Neural cell (in vitro differentiated cells): ENCODE measurements around the gene UBAC2. TPM values are rescaled to one million over a fixed set of nuclear protein-coding genes. Genes with fewer than 3 reads are reported as not detected.

ENCODE experiments used
- H2AFZ ChIP-seq: fragments of 200-600, 300-800 bp; sonication (generic), shearing (Covaris generic); 2 replicates; pipeline ENCODE4 v1.6.0; 2014; ENCODE audit warnings: low read depth, mild to moderate bottlenecking, antibody characterized with exemption, low read length, moderate library complexity
- H3F3A ChIP-seq: fragments of 200-600 bp; shearing (Covaris generic); 2 replicates; pipeline ENCODE4 v1.6.1; 2016; ENCODE audit warnings: mild to moderate bottlenecking, moderate library complexity, mixed read lengths, antibody characterized with exemption, low read length; ENCODE audit not compliant: insufficient read depth, poor library complexity, severe bottlenecking
- H3K27ac ChIP-seq: fragments of 200-600, 300-800 bp; sonication (generic), shearing (Covaris generic); 2 replicates; pipeline ENCODE4 v1.5.1; 2014; ENCODE audit warnings: mild to moderate bottlenecking, low read length, moderate library complexity
- H3K27me3 ChIP-seq: fragments of 300-800, 200-600 bp; sonication (generic), shearing (Covaris generic); 2 replicates; pipeline ENCODE4 v1.6.0; 2014; ENCODE audit warnings: mild to moderate bottlenecking, low read depth, low read length, moderate library complexity; ENCODE audit not compliant: insufficient read depth
- H3K36me3 ChIP-seq: fragments of 300-800, 200-600 bp; sonication (generic), shearing (Covaris generic); 2 replicates; pipeline ENCODE4 v1.5.1; 2014; ENCODE audit warnings: mild to moderate bottlenecking, antibody characterized with exemption, low read length, moderate library complexity; ENCODE audit not compliant: insufficient read depth
- H3K4me2 ChIP-seq: fragments of 300-800, 200-600 bp; sonication (generic), shearing (Covaris generic); 2 replicates; pipeline ENCODE4 v1.6.0; 2014; ENCODE audit warnings: mild to moderate bottlenecking, low read length
- H3K4me3 ChIP-seq: fragments of 300-800, 200-600 bp; sonication (generic), shearing (Covaris generic); 2 replicates; pipeline ENCODE4 v1.5.1; 2014; ENCODE audit warnings: mild to moderate bottlenecking, low read length, moderate library complexity
- H3K79me2 ChIP-seq: fragments of 200-600 bp; shearing (Covaris generic); replicated peaks from 2 replicates; pipeline ENCODE4 v1.6.0; 2014; ENCODE audit warnings: mild to moderate bottlenecking, low read length, moderate library complexity; ENCODE audit not compliant: insufficient read depth
- H3K9ac ChIP-seq: fragments of 300-800, 200-600 bp; sonication (generic), shearing (Covaris generic); 2 replicates; pipeline ENCODE4 v1.6.1; 2016; ENCODE audit warnings: mild to moderate bottlenecking, low read length, mixed read lengths
- H3K9me2 ChIP-seq: fragments of 200-600 bp; shearing (Covaris generic); 2 replicates; pipeline ENCODE4 v1.6.1; 2016; ENCODE audit warnings: mild to moderate bottlenecking, low read length, mixed read lengths; ENCODE audit not compliant: insufficient read depth
- H3K9me3 ChIP-seq: fragments of 200-600, 300-800 bp; sonication (generic), shearing (Covaris generic); 2 replicates; pipeline ENCODE4 v1.6.1; 2016; ENCODE audit warnings: mild to moderate bottlenecking, mixed run types, low read length, moderate library complexity, mixed read lengths
- H4K20me1 ChIP-seq: fragments of 200-600 bp; shearing (Covaris generic); 2 replicates; pipeline ENCODE4 v1.6.1; 2016; ENCODE audit warnings: mild to moderate bottlenecking, mixed run types; ENCODE audit not compliant: insufficient read depth
- EP300 ChIP-seq: fragments of 450-650 bp; conservative IDR thresholded peaks from 2 replicates; pipeline ENCODE4 v1.6.1; 2014; ENCODE audit warnings: antibody characterized with exemption, mild to moderate bottlenecking, moderate library complexity; ENCODE audit not compliant: poor library complexity, severe bottlenecking
- EZH2 ChIP-seq: fragments of 200-600, 300-800 bp; shearing (Covaris generic), sonication (generic); IDR thresholded peaks from 2 replicates; pipeline ENCODE4 v1.6.1; 2014; ENCODE audit warnings: antibody characterized with exemption, low read length, borderline replicate concordance, mild to moderate bottlenecking; ENCODE audit not compliant: insufficient read depth, poor library complexity, severe bottlenecking
- MXI1 ChIP-seq: fragments of 450-650 bp; conservative IDR thresholded peaks from 2 replicates; pipeline ENCODE4 v1.6.1; 2014; ENCODE audit warnings: antibody characterized with exemption, mild to moderate bottlenecking; ENCODE audit not compliant: poor library complexity, severe bottlenecking
- POLR2AphosphoS5 ChIP-seq: IDR thresholded peaks from 2 replicates; pipeline ENCODE4 v1.6.1; 2012
- RAD21 ChIP-seq: fragments of 450-650 bp; conservative IDR thresholded peaks from 2 replicates; pipeline ENCODE4 v1.6.1; 2014; ENCODE audit warnings: antibody characterized with exemption, mild to moderate bottlenecking, moderate library complexity
- SMC3 ChIP-seq: fragments of 450-650 bp; conservative IDR thresholded peaks from 2 replicates; pipeline ENCODE4 v1.6.1; 2014; ENCODE audit warnings: antibody characterized with exemption, mild to moderate bottlenecking, moderate library complexity; ENCODE audit not compliant: poor library complexity
- TAF1 ChIP-seq: IDR thresholded peaks from 2 replicates; pipeline ENCODE4 v1.6.1; 2012; ENCODE audit warnings: low read depth
- polyA plus RNA-seq: library from polyadenylated mRNA; depleted of rRNA; stranded (reverse); fragments of >200 nt; gene quantifications from 2 replicates; pipeline ENCODE4 v1.2.3, GENCODE V29; 2014
- TF ChIP-seq, protein P1 (sequence below): fragments of 450-650 bp; IDR thresholded peaks from 2 replicates; pipeline ENCODE4 v1.5.1; 2014; ENCODE audit warnings: antibody characterized with exemption, mild to moderate bottlenecking, moderate library complexity; ENCODE audit not compliant: poor library complexity, severe bottlenecking
- TF ChIP-seq, protein P2 (sequence below): IDR thresholded peaks from 2 replicates; pipeline ENCODE4 v1.6.1; 2012; ENCODE audit warnings: borderline replicate concordance

UBAC2 gene
- polyA plus RNA-seq, 1 donor from 2014 or later = 56.9 TPM

DNA sequence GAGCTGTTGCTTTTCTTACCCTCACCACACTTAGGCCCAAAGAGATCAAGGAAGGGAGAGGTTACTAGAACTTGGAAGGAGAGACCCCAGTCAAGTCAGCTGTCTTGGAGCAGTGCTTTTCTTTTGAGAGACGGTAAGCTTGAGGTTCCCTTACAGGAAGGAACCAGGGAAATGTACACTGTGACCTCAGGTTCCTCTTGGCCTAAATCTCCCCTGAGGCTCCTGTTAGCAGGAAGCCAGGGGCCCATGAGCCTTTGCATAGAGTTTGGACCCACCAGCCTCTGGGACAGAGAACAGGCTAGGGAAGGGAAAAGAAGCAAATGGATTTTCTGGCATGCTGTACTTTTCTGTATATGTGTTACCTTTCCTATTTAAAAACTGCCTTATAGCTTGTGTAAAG is 63.4 kb downstream of the UBAC2 start:
- Histone ChIP-seq H3F3A (no peaks in the 10 kb centered on the region), H3K9me3 (no peaks in the 10 kb centered on the region), H3K27ac (no peak overlapping the region), H3K79me2 (no peaks in the 10 kb centered on the region), H3K4me3 (no peak overlapping the region), H3K4me2 (no peak overlapping the region), H3K27me3 (no peaks in the 10 kb centered on the region), H3K9ac (no peak overlapping the region), H3K36me3 (no peaks in the 10 kb centered on the region), H2AFZ (no peak overlapping the region), H3K9me2 (no peaks in the 10 kb centered on the region), H4K20me1 (no peaks in the 10 kb centered on the region)
- TF ChIP-seq EZH2 = no peak
- TF ChIP-seq EP300 = no peak
- TF ChIP-seq, protein P1, sequence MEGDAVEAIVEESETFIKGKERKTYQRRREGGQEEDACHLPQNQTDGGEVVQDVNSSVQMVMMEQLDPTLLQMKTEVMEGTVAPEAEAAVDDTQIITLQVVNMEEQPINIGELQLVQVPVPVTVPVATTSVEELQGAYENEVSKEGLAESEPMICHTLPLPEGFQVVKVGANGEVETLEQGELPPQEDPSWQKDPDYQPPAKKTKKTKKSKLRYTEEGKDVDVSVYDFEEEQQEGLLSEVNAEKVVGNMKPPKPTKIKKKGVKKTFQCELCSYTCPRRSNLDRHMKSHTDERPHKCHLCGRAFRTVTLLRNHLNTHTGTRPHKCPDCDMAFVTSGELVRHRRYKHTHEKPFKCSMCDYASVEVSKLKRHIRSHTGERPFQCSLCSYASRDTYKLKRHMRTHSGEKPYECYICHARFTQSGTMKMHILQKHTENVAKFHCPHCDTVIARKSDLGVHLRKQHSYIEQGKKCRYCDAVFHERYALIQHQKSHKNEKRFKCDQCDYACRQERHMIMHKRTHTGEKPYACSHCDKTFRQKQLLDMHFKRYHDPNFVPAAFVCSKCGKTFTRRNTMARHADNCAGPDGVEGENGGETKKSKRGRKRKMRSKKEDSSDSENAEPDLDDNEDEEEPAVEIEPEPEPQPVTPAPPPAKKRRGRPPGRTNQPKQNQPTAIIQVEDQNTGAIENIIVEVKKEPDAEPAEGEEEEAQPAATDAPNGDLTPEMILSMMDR = no peak
- TF ChIP-seq POLR2AphosphoS5 = no peak
- TF ChIP-seq, protein P2, sequence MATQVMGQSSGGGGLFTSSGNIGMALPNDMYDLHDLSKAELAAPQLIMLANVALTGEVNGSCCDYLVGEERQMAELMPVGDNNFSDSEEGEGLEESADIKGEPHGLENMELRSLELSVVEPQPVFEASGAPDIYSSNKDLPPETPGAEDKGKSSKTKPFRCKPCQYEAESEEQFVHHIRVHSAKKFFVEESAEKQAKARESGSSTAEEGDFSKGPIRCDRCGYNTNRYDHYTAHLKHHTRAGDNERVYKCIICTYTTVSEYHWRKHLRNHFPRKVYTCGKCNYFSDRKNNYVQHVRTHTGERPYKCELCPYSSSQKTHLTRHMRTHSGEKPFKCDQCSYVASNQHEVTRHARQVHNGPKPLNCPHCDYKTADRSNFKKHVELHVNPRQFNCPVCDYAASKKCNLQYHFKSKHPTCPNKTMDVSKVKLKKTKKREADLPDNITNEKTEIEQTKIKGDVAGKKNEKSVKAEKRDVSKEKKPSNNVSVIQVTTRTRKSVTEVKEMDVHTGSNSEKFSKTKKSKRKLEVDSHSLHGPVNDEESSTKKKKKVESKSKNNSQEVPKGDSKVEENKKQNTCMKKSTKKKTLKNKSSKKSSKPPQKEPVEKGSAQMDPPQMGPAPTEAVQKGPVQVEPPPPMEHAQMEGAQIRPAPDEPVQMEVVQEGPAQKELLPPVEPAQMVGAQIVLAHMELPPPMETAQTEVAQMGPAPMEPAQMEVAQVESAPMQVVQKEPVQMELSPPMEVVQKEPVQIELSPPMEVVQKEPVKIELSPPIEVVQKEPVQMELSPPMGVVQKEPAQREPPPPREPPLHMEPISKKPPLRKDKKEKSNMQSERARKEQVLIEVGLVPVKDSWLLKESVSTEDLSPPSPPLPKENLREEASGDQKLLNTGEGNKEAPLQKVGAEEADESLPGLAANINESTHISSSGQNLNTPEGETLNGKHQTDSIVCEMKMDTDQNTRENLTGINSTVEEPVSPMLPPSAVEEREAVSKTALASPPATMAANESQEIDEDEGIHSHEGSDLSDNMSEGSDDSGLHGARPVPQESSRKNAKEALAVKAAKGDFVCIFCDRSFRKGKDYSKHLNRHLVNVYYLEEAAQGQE = no peak
- no peak for TF ChIP-seq RAD21
- no peak for TF ChIP-seq MXI1
- TF ChIP-seq SMC3 = no peak
- no peak for TF ChIP-seq TAF1

DNA sequence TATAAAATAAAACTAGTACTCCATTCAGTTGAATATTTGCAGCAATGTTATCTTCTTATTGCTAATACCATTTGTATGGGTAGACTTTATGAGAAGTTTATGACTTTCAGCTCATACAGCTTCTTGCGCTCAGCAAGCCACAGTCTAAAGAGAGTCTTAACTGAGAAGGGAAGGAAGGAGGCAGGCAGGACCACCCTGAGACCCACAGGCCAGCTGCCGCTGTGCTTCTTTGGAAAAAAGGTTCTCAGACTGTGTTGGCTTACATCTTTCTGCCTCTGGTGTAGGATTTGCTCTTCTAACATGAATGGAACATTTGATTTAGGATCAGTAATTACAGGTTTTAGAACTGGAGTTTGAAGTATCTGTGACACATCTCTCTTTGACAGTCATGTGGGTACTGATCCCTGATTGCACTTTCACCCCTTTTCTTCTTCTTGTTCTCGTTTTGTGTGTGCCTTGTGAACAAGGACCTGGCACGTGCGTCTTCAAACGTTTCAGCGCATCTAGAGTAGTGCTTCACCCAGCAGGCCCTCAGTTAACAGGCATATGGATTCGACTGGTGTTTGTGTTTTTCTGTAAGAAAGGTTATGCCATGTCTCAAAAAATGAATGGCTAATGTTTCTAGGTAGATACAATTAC is 64.6 kb downstream of the UBAC2 start:
- no peaks in the 10 kb centered on the region for H3K9me3 ChIP-seq
- TF ChIP-seq, protein P2 = no peak
- TF ChIP-seq EP300 = no peak
- TF ChIP-seq MXI1 = no peak
- no peak for TF ChIP-seq EZH2
- TF ChIP-seq RAD21 = no peak
- TF ChIP-seq POLR2AphosphoS5 = no peak
- TF ChIP-seq, protein P1 = no peak
- no peak overlapping the region for H3K9ac ChIP-seq
- no peak overlapping the region for H3K27ac ChIP-seq
- no peaks in the 10 kb centered on the region for H3K36me3 ChIP-seq
- no peaks in the 10 kb centered on the region for H4K20me1 ChIP-seq
- no peaks in the 10 kb centered on the region for H3K27me3 ChIP-seq
- H3F3A ChIP-seq = no peaks in the 10 kb centered on the region
- H3K4me3 ChIP-seq = no peak overlapping the region
- no peak overlapping the region for H2AFZ ChIP-seq
- H3K4me2 ChIP-seq = no peak overlapping the region
- no peaks in the 10 kb centered on the region for H3K9me2 ChIP-seq
- H3K79me2 ChIP-seq = no peaks in the 10 kb centered on the region
